Measurements from ENCODE around the gene ZNF23.

Gene ZNF23

GRCh38 chr16:71489122-71489521, 27.1 kb upstream of the ZNF23 start, which contains the start of gene ZNF19:
Gene ZNF19 (minus strand): TSS chr16:71489324. CDS start chr16:71482114, 7,210 bp downstream.
- no peak for TF ChIP-seq CTCF (IDR thresholded peaks at IDR 0.05; ENCODE audit: borderline replicate concordance, control extremely low read depth, extremely low read depth, insufficient read depth, missing control alignments)
- no peak for DNase-seq (ENCODE audit: low spot score)
- in situ Hi-C loops (cut with MboI; ENCODE audit: low sequenced_read_pairs, unreplicated experiment): no loop called here

DNA sequence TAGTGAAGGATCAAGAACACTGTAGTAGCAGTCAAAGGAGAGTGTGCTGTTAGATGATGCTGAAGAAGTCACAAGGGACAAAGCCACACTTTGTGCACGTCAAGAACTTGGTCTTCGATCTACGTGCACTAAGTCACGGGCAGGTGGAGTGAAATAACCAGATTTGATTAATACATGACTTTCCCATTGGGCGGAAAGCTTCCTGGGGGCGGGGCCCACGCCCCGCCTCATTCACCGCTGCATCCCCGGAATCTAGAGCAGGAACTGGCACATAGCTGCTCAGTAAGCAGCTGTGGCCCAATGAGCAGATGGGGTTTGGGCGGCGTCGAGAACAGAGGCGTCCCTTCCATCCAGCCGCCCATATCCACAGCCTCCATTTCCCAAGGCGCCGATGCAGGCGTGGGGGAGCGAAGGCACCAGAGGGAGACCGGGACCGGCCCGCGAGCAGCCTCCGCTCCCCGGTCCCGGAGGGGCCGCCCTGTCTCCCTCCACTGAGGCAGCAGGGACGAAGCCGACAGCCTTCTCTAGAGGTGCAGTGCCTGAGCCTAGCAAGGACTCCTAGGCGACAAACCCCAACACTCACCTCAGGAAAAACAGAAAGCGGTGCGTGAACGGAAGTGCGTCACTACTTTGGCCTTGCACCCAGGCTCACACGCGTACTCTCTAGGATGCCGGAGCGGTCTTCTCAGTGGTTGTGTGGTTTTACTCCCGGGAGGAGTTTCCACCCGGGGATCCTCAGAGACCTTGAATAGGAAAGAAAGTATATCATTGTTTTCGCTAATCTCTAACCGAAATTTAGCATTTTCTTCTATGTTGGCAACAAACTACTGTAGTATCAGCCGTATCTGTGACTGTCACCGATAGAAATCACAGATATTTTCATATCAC, 22.2 kb upstream of the ZNF23 start:
- peak; percentile 84 for DNase-seq (ENCODE audit: low spot score)

DNA sequence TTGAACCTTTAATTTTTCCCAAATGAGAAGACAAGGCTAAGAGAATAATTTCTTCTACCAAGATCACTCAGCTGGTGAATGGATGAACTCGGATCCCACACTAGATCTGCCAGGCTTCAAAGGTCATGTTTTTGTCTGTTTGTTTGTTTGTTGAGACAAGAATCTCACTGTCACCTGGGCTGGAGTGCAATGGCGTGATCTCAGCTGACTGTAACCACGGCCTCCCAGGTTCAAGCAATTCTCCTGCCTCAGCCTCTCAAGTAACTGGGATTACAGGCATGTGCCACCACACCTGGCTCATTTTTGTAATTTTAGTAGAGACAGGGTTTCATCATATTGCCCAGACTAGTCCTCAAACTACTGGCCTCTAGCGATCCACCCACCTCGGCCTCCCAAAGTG, 20.5 kb upstream of the ZNF23 start:
- no peak for DNase-seq (ENCODE audit: low spot score)
- no peak for TF ChIP-seq CTCF (IDR thresholded peaks at IDR 0.05; ENCODE audit: borderline replicate concordance, control extremely low read depth, extremely low read depth, insufficient read depth, missing control alignments)
- in situ Hi-C loops (cut with MboI; ENCODE audit: low sequenced_read_pairs, unreplicated experiment): no loop called here

More for the DNA sequence above, 22.2 kb upstream of the ZNF23 start:
- in situ Hi-C loops (cut with MboI; ENCODE audit: low sequenced_read_pairs, unreplicated experiment): no loop called here
- TF ChIP-seq CTCF (IDR thresholded peaks at IDR 0.05; ENCODE audit: borderline replicate concordance, control extremely low read depth, extremely low read depth, insufficient read depth, missing control alignments): no peak

- DNase-seq (ENCODE audit: low spot score): no peak
- TF ChIP-seq CTCF (IDR thresholded peaks at IDR 0.05; ENCODE audit: borderline replicate concordance, control extremely low read depth, extremely low read depth, insufficient read depth, missing control alignments): no peak
- in situ Hi-C loops (cut with MboI; ENCODE audit: low sequenced_read_pairs, unreplicated experiment): no loop called here
Observed at GRCh38 chr16:71480956-71481355, 18.9 kb upstream of the ZNF23 start.

- in situ Hi-C loops (cut with MboI; ENCODE audit: low sequenced_read_pairs, unreplicated experiment): no loop called here
- no peak for DNase-seq (ENCODE audit: low spot score)
- peak; percentile 27 for TF ChIP-seq CTCF (IDR thresholded peaks at IDR 0.05; ENCODE audit: borderline replicate concordance, control extremely low read depth, extremely low read depth, insufficient read depth, missing control alignments)
Observed at GRCh38 chr16:71479420-71479819, 17.4 kb upstream of the ZNF23 start.

DNA sequence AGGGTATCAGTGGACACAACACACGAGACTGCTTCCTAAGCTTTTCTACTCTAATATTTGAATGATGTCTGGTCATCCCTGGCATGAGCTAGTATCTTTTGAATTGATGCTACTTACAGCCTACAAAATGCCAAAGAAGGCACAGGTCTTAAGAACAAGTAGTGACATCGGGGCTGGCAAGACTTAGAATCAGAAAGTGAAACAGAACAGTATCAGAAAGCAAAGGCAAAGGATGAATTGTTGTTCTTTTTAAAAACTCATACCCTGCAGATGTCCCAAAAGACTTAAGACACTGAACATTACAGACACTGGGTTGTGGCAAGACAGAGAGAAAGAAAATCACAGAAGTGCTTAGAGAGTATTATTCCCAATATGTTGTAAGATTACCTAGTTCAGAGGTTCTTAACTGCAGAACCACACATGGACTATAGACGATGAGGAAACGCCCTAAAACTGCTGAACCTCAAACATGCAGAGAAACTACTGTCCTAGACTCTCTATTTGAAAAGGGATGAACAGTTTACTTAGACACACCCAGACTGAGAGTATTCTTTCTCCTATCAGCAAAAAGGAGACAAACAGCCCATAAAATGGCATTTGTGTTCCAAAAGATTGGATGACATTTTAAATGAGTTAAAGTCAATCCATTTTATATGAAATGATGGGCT, 14.5 kb upstream of the ZNF23 start:
- no peak for DNase-seq (ENCODE audit: low spot score)
- in situ Hi-C loops (cut with MboI; ENCODE audit: low sequenced_read_pairs, unreplicated experiment): no loop called here
- no peak for TF ChIP-seq CTCF (IDR thresholded peaks at IDR 0.05; ENCODE audit: borderline replicate concordance, control extremely low read depth, extremely low read depth, insufficient read depth, missing control alignments)

Measured in GM13976 (cell line).